Endodermal cell (in vitro differentiated cells): Measurements from ENCODE around the gene AMMECR1. TPM values are rescaled to one million over a fixed set of nuclear protein-coding genes. Genes with fewer than 3 reads are reported as not detected.

Experiments used
- DNase-seq: peaks from one replicate; pipeline ENCODE4 v3.0.0-alpha.2; 2017
- H3K27ac ChIP-seq: 2 replicates; pipeline ENCODE4 v1.5.1; 2013; ENCODE audit warnings: mild to moderate bottlenecking, low read depth, low read length, moderate library complexity
- H3K27me3 ChIP-seq: 2 replicates; pipeline ENCODE4 v1.6.1; 2013; ENCODE audit warnings: mild to moderate bottlenecking, low read length, moderate library complexity; ENCODE audit not compliant: insufficient read depth, control insufficient read depth, poor library complexity, severe bottlenecking
- H3K36me3 ChIP-seq: 2 replicates; pipeline ENCODE4 v1.7.0; 2013; ENCODE audit warnings: mild to moderate bottlenecking, low read length, moderate library complexity; ENCODE audit not compliant: control insufficient read depth, insufficient read depth
- H3K4me1 ChIP-seq: one replicate; pipeline ENCODE4 v1.7.0; 2013; ENCODE audit warnings: low read length; ENCODE audit not compliant: control insufficient read depth, insufficient read depth
- H3K4me3 ChIP-seq: 2 replicates; pipeline ENCODE4 v1.5.1; 2013; ENCODE audit warnings: mild to moderate bottlenecking, low read length, moderate library complexity
- H3K9ac ChIP-seq: 2 replicates; pipeline ENCODE4 v1.6.1; 2013; ENCODE audit warnings: mild to moderate bottlenecking, low read length, moderate library complexity; ENCODE audit not compliant: poor library complexity, severe bottlenecking; ENCODE audit errors: extremely low read depth
- H3K9me3 ChIP-seq: 2 replicates; pipeline ENCODE4 v1.6.1; 2013; ENCODE audit warnings: mild to moderate bottlenecking, low read length, moderate library complexity; ENCODE audit not compliant: control insufficient read depth
- H3K27ac Mint-ChIP-seq: 2 replicates; pipeline ENCODE4 v1.8.0; 2020; ENCODE audit warnings: mixed read lengths
- H3K27me3 Mint-ChIP-seq: 2 replicates; pipeline ENCODE4 v1.8.0; 2021; ENCODE audit warnings: mild to moderate bottlenecking, mixed read lengths; ENCODE audit not compliant: insufficient read depth
- H3K36me3 Mint-ChIP-seq: 2 replicates; pipeline ENCODE4 v1.8.0; 2020; ENCODE audit warnings: low read depth, mixed read lengths
- H3K4me1 Mint-ChIP-seq: 2 replicates; pipeline ENCODE4 v1.8.0; 2020; ENCODE audit warnings: mixed read lengths
- H3K4me3 Mint-ChIP-seq: 2 replicates; pipeline ENCODE4 v1.8.0; 2020; ENCODE audit warnings: mild to moderate bottlenecking, moderate library complexity, mixed read lengths
- H3K9me3 Mint-ChIP-seq: 2 replicates; pipeline ENCODE4 v1.8.0; 2020; ENCODE audit warnings: mild to moderate bottlenecking, mixed read lengths
- CTCF ChIP-seq: fragments of 200-600 bp; sonication (generic); conservative IDR thresholded peaks from 2 replicates; pipeline ENCODE4 v1.5.0; 2021; ENCODE audit warnings: antibody characterized with exemption, mild to moderate bottlenecking
- WGBS, 2 experiments: methylation state at CpG; one replicate each; pipeline versions ENCODE4 v1.1.5 to v1.1.7; 2013; ENCODE audit warnings: missing lambda C conversion rate in 2 of 2, mixed read lengths in 1 of 2; ENCODE audit not compliant: insufficient coverage in 1 of 2, insufficient read length in 1 of 2; 5-methylcytosine and 5-hydroxymethylcytosine counted together
- total RNA-seq, 2 donors: library from RNA; stranded (reverse); fragmentation: NEBNext Ultra II Directional in 1 of 2; extraction: Animal tissue kit (Norgen Biotek cat#: 25700) in 1 of 2; gene quantifications; 2 replicates in 1 of 2; 3 replicates in 1 of 2; pipeline ENCODE4 v1.2.1, GENCODE V29; 2021

The AMMECR1 gene
- total RNA-seq, 2 donors from 2014 or later, result 26.8 to 62.2 TPM

- H3K27ac Mint-ChIP-seq, result no peak overlapping the region
- TF ChIP-seq CTCF, result no peak
- Histone ChIP-seq H3K4me1 (no peaks in the 10 kb centered on the region), H3K27me3 (no peaks in the 10 kb centered on the region), H3K27ac (no peak overlapping the region), H3K9ac (no peak overlapping the region), H3K36me3 (peaks cover 17% of the 10 kb centered on the region), H3K4me3 (no peak overlapping the region), H3K9me3 (no peaks in the 10 kb centered on the region)
- H3K4me3 Mint-ChIP-seq, result no peak overlapping the region
- H3K36me3 Mint-ChIP-seq, result peaks cover 13% of the 10 kb centered on the region
- peaks cover 7% of the 10 kb centered on the region for H3K4me1 Mint-ChIP-seq
- H3K9me3 Mint-ChIP-seq, result no peaks in the 10 kb centered on the region
- DNase-seq, result no peak
- no peaks in the 10 kb centered on the region for H3K27me3 Mint-ChIP-seq
- 83 to 100% methylated on average over 1 to 5 of the region's 5 CpGs for WGBS, 2 experiments
Measured at GRCh38 chrX:110210417-110211139, 107.3 kb downstream of the AMMECR1 start.

GRCh38 chrX:110208092-110208491 is 109.8 kb downstream of the AMMECR1 start:
- Mint-ChIP-seq H3K9me3 (no peaks in the 10 kb centered on the region), H3K4me3 (no peak overlapping the region), H3K4me1 (peaks cover 7% of the 10 kb centered on the region), H3K27me3 (no peaks in the 10 kb centered on the region), H3K27ac (no peak overlapping the region), H3K36me3 (peaks cover 6% of the 10 kb centered on the region)
- Histone ChIP-seq H3K4me3 (no peak overlapping the region), H3K27me3 (no peaks in the 10 kb centered on the region), H3K27ac (no peak overlapping the region), H3K4me1 (no peaks in the 10 kb centered on the region), H3K9me3 (no peaks in the 10 kb centered on the region), H3K9ac (no peak overlapping the region), H3K36me3 (peaks cover 10% of the 10 kb centered on the region)
- DNase-seq, result no peak
- 96 to 100% methylated on average over 1 to 2 of the region's 2 CpGs for WGBS, 2 experiments
- no peak for TF ChIP-seq CTCF

GRCh38 chrX:110204986-110205385 is 112.9 kb downstream of the AMMECR1 start:
- H3K27ac ChIP-seq, result no peak overlapping the region

More at GRCh38 chrX:110204986-110205385, 112.9 kb downstream of the AMMECR1 start:
- H3K36me3 ChIP-seq, result peaks cover 36% of the 10 kb centered on the region
- H3K27me3 ChIP-seq, result no peaks in the 10 kb centered on the region
- no peaks in the 10 kb centered on the region for H3K27me3 Mint-ChIP-seq
- H3K27ac Mint-ChIP-seq, result no peak overlapping the region
- no peaks in the 10 kb centered on the region for H3K4me1 ChIP-seq
- H3K4me3 Mint-ChIP-seq, result no peak overlapping the region
- DNase-seq, result no peak
- TF ChIP-seq CTCF, result no peak
- peaks cover 16% of the 10 kb centered on the region for H3K36me3 Mint-ChIP-seq
- no peak overlapping the region for H3K4me3 ChIP-seq
- H3K9ac ChIP-seq, result no peak overlapping the region
- H3K9me3 ChIP-seq, result no peaks in the 10 kb centered on the region
- no peaks in the 10 kb centered on the region for H3K4me1 Mint-ChIP-seq
- no peaks in the 10 kb centered on the region for H3K9me3 Mint-ChIP-seq
